ENCODE measurements around the gene PTDSS2.

Gene PTDSS2

GRCh38 chr11:492427-493226 lies 42.5 kb downstream of the PTDSS2 start:
- H2AFZ ChIP-seq (ENCODE audit: low read length): no peak overlapping the region
- H3K79me2 ChIP-seq (ENCODE audit: insufficient read depth, low read length): no peaks in the 10 kb centered on the region
- H3K27me3 ChIP-seq (ENCODE audit: insufficient read depth, low read length): no peaks in the 10 kb centered on the region
- H3F3A ChIP-seq (ENCODE audit: insufficient read depth, low read length): no peaks in the 10 kb centered on the region
- no peak overlapping the region for H3K4me3 ChIP-seq (ENCODE audit: low read depth, low read length, poor library complexity, severe bottlenecking)
- H3K9me2 ChIP-seq (ENCODE audit: low read depth, low read length): no peaks in the 10 kb centered on the region
- no peak overlapping the region for H3K9ac ChIP-seq (ENCODE audit: low read length)
- H3K27ac ChIP-seq (ENCODE audit: low read depth, low read length, poor library complexity, severe bottlenecking): peak overlapping the region; percentile 66
- no peaks in the 10 kb centered on the region for H4K20me1 ChIP-seq (ENCODE audit: insufficient read depth, low read length)
- TF ChIP-seq EZH2 (IDR thresholded peaks at IDR 0.05; ENCODE audit: borderline replicate concordance, low read length): no peak
- no peak for TF ChIP-seq CTCF (IDR thresholded peaks at IDR 0.05; ENCODE audit: low read length)
- peaks cover 39% of the 10 kb centered on the region for H3K36me3 ChIP-seq (ENCODE audit: insufficient read depth, low read length)
- H3K4me2 ChIP-seq (ENCODE audit: low read length): peak overlapping the region; percentile 25; the same call in 1 of the 2 replicates
- no peaks in the 10 kb centered on the region for H3K9me3 ChIP-seq (ENCODE audit: low read length)
- peaks cover 10% of the 10 kb centered on the region for H3K4me1 ChIP-seq (ENCODE audit: insufficient read depth, low read length, severe bottlenecking)

GRCh38 chr11:494761-495536 lies 44.9 kb downstream of the PTDSS2 start:
- Histone ChIP-seq H3F3A (ENCODE audit: insufficient read depth, low read length) (no peaks in the 10 kb centered on the region), H3K27ac (ENCODE audit: low read depth, low read length, poor library complexity, severe bottlenecking) (no peak overlapping the region), H3K36me3 (ENCODE audit: insufficient read depth, low read length) (peaks cover 62% of the 10 kb centered on the region), H3K9ac (ENCODE audit: low read length) (no peak overlapping the region), H4K20me1 (ENCODE audit: insufficient read depth, low read length) (no peaks in the 10 kb centered on the region), H3K4me1 (ENCODE audit: insufficient read depth, low read length, severe bottlenecking) (peaks cover 10% of the 10 kb centered on the region), H3K79me2 (ENCODE audit: insufficient read depth, low read length) (no peaks in the 10 kb centered on the region), H3K9me3 (ENCODE audit: low read length) (no peaks in the 10 kb centered on the region), H3K4me3 (ENCODE audit: low read depth, low read length, poor library complexity, severe bottlenecking) (no peak overlapping the region), H3K27me3 (ENCODE audit: insufficient read depth, low read length) (no peaks in the 10 kb centered on the region), H2AFZ (ENCODE audit: low read length) (no peak overlapping the region), H3K4me2 (ENCODE audit: low read length) (no peak overlapping the region), H3K9me2 (ENCODE audit: low read depth, low read length) (no peaks in the 10 kb centered on the region)
- no peak for TF ChIP-seq CTCF (IDR thresholded peaks at IDR 0.05; ENCODE audit: low read length)
- no peak for TF ChIP-seq EZH2 (IDR thresholded peaks at IDR 0.05; ENCODE audit: borderline replicate concordance, low read length)

- H3K9me2 ChIP-seq (ENCODE audit: low read depth, low read length): no peaks in the 10 kb centered on the region
Observed at GRCh38 chr11:495537-495931, 45.5 kb downstream of the PTDSS2 start.

More at GRCh38 chr11:495537-495931, 45.5 kb downstream of the PTDSS2 start:
- Histone ChIP-seq H3K9ac (ENCODE audit: low read length) (no peak overlapping the region), H4K20me1 (ENCODE audit: insufficient read depth, low read length) (no peaks in the 10 kb centered on the region), H3K27ac (ENCODE audit: low read depth, low read length, poor library complexity, severe bottlenecking) (no peak overlapping the region), H3K4me3 (ENCODE audit: low read depth, low read length, poor library complexity, severe bottlenecking) (no peak overlapping the region), H3K79me2 (ENCODE audit: insufficient read depth, low read length) (no peaks in the 10 kb centered on the region), H3K4me1 (ENCODE audit: insufficient read depth, low read length, severe bottlenecking) (peaks cover 10% of the 10 kb centered on the region), H3K4me2 (ENCODE audit: low read length) (no peak overlapping the region), H3F3A (ENCODE audit: insufficient read depth, low read length) (no peaks in the 10 kb centered on the region), H2AFZ (ENCODE audit: low read length) (no peak overlapping the region), H3K9me3 (ENCODE audit: low read length) (no peaks in the 10 kb centered on the region), H3K27me3 (ENCODE audit: insufficient read depth, low read length) (no peaks in the 10 kb centered on the region), H3K36me3 (ENCODE audit: insufficient read depth, low read length) (peaks cover 68% of the 10 kb centered on the region)
- no peak for TF ChIP-seq EZH2 (IDR thresholded peaks at IDR 0.05; ENCODE audit: borderline replicate concordance, low read length)
